Tibial artery (tissue), 4 donors: Measurements from ENCODE around the gene CAMK2G.

Source experiments
- DNase-seq, 2 donors: peaks; one replicate each; pipeline ENCODE4 v3.0.0-alpha.2; 2019
- H3K27ac ChIP-seq, 2 donors: fragments of 200-600 bp; sonication (generic) in 1 of 2; 1 replicate in 1 of 2; 2 replicates in 1 of 2; pipeline ENCODE4 v1.5.1; 2018 to 2019; ENCODE audit warnings: mild to moderate bottlenecking in 1 of 2
- H3K27me3 ChIP-seq, 2 donors: fragments of 200-600 bp; sonication (generic) in 1 of 2; one replicate each; pipeline versions ENCODE4 v1.5.1 to v1.6.0; 2016 to 2019
- H3K36me3 ChIP-seq, 3 donors: fragments of 200-600 bp; sonication (generic) in 2 of 3; one replicate each; pipeline ENCODE4 v1.5.1; 2016 to 2019; ENCODE audit warnings: mild to moderate bottlenecking in 2 of 3
- H3K4me1 ChIP-seq, 4 donors: fragments of 200-600 bp; sonication (generic) in 2 of 4; 1 replicate in 3 of 4; 2 replicates in 1 of 4; pipeline ENCODE4 v1.5.1; 2016 to 2019
- H3K4me3 ChIP-seq, 2 donors: fragments of 200-600 bp; sonication (generic) in 1 of 2; 1 replicate in 1 of 2; 2 replicates in 1 of 2; pipeline ENCODE4 v1.5.1; 2018 to 2019; ENCODE audit warnings: mild to moderate bottlenecking in 2 of 2
- H3K9me3 ChIP-seq, 3 donors: fragments of 200-600 bp; sonication (generic) in 1 of 3; one replicate each; pipeline ENCODE4 v1.5.1; 2016 to 2019
- intact Hi-C: fragments of 100-400 bp; cut with DNase I; formaldehyde crosslinking; loops from one replicate; pipeline ENCODE4 v1.15.0; 2023; ENCODE audit warnings: low total_unique reads
- TF ChIP-seq, protein P1 (sequence below), 2 experiments: fragments of 200-600 bp in 1 of 2; fragments of 450-650 bp in 1 of 2; IDR thresholded peaks; one replicate each; pipeline ENCODE4 v1.5.1; 2017 to 2019; ENCODE audit warnings: antibody characterized with exemption in 2 of 2, mild to moderate bottlenecking in 1 of 2, moderate library complexity in 1 of 2

Gene CAMK2G

DNA sequence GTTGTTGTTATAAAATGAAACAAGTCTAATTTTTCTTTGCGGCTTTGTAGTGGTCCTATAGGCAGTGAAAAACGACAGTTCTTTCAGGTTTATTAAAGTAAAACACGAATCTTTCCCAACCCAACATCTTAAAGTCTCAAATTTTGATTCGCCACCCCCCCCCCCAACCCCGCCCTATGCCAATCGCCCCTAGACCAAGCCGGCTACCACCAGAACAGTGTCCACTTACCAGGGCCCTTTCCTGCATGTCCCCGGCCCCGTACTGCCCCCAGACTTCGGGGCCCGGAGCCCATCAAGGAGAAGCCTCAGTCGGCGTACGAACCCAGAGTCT, 92.8 kb downstream of the CAMK2G start:
- TF ChIP-seq, protein P1, sequence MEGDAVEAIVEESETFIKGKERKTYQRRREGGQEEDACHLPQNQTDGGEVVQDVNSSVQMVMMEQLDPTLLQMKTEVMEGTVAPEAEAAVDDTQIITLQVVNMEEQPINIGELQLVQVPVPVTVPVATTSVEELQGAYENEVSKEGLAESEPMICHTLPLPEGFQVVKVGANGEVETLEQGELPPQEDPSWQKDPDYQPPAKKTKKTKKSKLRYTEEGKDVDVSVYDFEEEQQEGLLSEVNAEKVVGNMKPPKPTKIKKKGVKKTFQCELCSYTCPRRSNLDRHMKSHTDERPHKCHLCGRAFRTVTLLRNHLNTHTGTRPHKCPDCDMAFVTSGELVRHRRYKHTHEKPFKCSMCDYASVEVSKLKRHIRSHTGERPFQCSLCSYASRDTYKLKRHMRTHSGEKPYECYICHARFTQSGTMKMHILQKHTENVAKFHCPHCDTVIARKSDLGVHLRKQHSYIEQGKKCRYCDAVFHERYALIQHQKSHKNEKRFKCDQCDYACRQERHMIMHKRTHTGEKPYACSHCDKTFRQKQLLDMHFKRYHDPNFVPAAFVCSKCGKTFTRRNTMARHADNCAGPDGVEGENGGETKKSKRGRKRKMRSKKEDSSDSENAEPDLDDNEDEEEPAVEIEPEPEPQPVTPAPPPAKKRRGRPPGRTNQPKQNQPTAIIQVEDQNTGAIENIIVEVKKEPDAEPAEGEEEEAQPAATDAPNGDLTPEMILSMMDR (IDR thresholded peaks at IDR 0.05) = no peak
- Histone ChIP-seq H3K4me3 (peak overlapping the region; percentile 86 to 93), H3K36me3 (peaks cover 7 to 29% (median 13%) of the 10 kb centered on the region in 3 donors), H3K4me1 (peaks cover 9 to 43% (median 32%) of the 10 kb centered on the region in 4 donors), H3K27me3 (no peaks in the 10 kb centered on the region), H3K9me3 (no peaks in the 10 kb centered on the region), H3K27ac (peak overlapping the region; percentile 96 to 97)
- intact Hi-C loops = loop anchor here (10.0 kb wide), 1 partner anchor 93 kb away; the partner anchor contains the start of gene CAMK2G
- DNase-seq = no peak

DNA sequence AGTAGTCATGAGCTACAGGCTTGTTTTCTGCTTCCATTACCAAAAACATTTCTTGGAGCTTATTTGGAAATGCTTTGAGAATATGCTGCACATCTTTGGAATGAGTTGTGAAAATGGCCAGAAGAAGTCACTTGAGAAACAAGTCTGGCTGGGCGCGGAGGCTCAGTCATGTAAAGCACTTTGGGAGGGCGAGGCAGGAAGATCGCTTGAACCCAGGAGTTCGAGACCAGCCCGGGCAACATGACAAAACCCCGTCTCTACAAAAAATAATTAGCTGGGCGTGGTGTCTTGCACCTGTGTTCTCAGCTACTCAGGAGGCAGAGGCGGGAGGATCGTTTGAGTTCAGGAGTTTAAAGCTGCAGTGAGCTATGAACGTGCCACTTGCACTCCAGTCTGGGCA, 93.4 kb downstream of the CAMK2G start:
- no peaks in the 10 kb centered on the region for H3K9me3 ChIP-seq
- TF ChIP-seq, protein P1 (IDR thresholded peaks at IDR 0.05) = no peak
- peak in 1 of 2 donors; percentile 56 for DNase-seq
- peak overlapping the region; percentile 96 to 97 for H3K27ac ChIP-seq
- H3K36me3 ChIP-seq = peaks cover 7 to 33% (median 13%) of the 10 kb centered on the region in 3 donors
- peaks cover 9 to 40% (median 29%) of the 10 kb centered on the region in 4 donors for H3K4me1 ChIP-seq
- no peaks in the 10 kb centered on the region for H3K27me3 ChIP-seq
- intact Hi-C loops = loop anchor here (10.0 kb wide), 1 partner anchor 94 kb away; the partner anchor contains the start of gene CAMK2G
- H3K4me3 ChIP-seq = peak overlapping the region; percentile 86 to 93

DNA sequence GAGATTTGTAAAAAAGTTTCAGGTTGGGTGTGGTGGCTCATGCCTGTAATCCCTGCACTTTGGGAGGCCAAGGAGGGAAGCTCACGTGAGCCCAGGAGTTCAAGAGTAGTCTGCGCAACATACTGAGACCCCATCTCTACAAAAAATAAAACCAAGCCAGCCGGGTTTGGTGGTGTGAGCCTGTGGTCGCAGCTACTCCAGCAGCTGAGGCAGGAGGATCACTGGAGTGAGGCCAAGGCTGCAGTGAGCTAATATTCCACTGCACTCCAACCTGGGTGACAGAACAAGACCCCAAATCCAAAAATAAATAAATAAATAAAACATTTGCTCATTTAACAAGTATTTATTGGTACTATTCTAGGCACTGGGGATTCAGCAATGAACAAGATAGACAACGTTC, 94.1 kb downstream of the CAMK2G start:
- TF ChIP-seq, protein P1 (IDR thresholded peaks at IDR 0.05) = no peak
- H3K4me1 ChIP-seq = peaks cover 9 to 44% (median 31%) of the 10 kb centered on the region in 4 donors
- H3K36me3 ChIP-seq = peaks cover 9 to 39% (median 13%) of the 10 kb centered on the region in 3 donors
- H3K27me3 ChIP-seq = no peaks in the 10 kb centered on the region
- peak overlapping the region in 1 of 2 donors; percentile 97 for H3K27ac ChIP-seq
- H3K4me3 ChIP-seq = no peak overlapping the region
- DNase-seq = peak in 1 of 2 donors; percentile 21
- intact Hi-C loops = loop anchor here (10.0 kb wide), 1 partner anchor 94 kb away; the partner anchor contains the start of gene CAMK2G
- H3K9me3 ChIP-seq = no peaks in the 10 kb centered on the region

DNA sequence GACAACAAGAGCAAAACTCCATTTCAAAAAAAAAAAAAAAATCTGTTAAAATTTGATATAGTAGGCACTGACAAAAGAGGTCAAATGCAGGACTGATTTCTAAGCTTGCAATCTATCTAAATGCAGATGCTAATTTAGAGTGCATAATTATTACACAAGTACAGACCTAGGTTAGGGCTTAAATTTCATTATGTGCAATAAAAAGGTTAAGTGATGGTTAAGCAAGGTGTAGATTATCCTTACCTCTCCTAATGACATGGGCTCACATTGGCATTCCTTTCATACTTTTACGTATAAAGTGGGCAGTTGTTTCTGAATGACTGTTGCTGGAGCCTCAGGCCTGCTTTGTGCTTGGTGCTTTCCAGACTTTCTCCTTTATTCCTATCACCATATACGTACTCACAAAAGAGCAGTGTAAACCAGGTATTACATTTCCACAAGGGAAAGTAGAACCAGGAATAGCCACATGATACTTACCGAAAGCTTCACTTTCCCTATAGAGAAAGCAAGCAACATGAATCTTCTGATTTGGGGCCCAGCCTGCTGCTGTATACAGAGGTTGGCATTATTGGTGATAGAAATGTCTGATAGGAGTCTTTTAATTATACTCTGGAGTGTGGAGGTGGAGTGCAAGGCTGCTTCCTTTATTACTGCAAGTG, 94.7 kb downstream of the CAMK2G start:
- intact Hi-C loops = loop anchor here (10.0 kb wide), 1 partner anchor 95 kb away; the partner anchor contains the start of gene CAMK2G
- Histone ChIP-seq H3K4me1 (peaks cover 9 to 47% (median 36%) of the 10 kb centered on the region in 4 donors), H3K9me3 (no peaks in the 10 kb centered on the region), H3K4me3 (no peak overlapping the region), H3K36me3 (peaks cover 13 to 46% (median 14%) of the 10 kb centered on the region in 3 donors), H3K27ac (no peak overlapping the region), H3K27me3 (no peaks in the 10 kb centered on the region)
- DNase-seq = no peak
- TF ChIP-seq, protein P1 (IDR thresholded peaks at IDR 0.05) = no peak

DNA sequence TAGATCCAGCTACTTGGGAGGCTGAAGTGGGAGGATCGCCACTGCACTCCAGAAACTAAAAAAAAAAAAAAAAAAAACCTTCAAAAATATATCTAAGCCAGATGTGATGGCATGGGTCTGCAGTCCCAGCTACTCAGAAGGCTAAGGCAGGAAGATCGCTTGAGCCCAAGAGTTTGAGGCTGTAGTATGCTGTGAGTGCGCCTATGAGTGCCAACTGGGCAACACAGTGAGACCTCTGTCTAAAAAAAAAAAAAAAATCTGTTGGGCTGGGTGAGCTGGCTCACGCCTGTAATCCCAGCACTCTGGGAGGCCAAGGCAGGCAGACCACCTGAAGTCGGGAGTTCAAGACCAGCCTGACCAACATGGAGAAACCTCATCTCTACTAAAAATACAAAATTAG, 95.3 kb downstream of the CAMK2G start:
- no peak for DNase-seq
- intact Hi-C loops = no loop called here
- Histone ChIP-seq H3K27ac (no peak overlapping the region), H3K36me3 (peaks cover 13 to 52% (median 14%) of the 10 kb centered on the region in 3 donors), H3K9me3 (no peaks in the 10 kb centered on the region), H3K27me3 (no peaks in the 10 kb centered on the region), H3K4me3 (no peak overlapping the region), H3K4me1 (peaks cover 9 to 48% (median 42%) of the 10 kb centered on the region in 4 donors)
- TF ChIP-seq, protein P1 (IDR thresholded peaks at IDR 0.05) = no peak
